Measurements from ENCODE around the gene WEE1.

GRCh38 chr11:9629064-9629463, 55.6 kb downstream of the WEE1 start:
- TF ChIP-seq CTCF (IDR thresholded peaks at IDR 0.05), result no peak
- TF ChIP-seq POLR2AphosphoS5 (IDR thresholded peaks at IDR 0.05), result no peak
- TF ChIP-seq POLR2A (IDR thresholded peaks at IDR 0.05), result no peak
